CD14-positive monocyte (primary cell): ENCODE results near the gene DYNC1H1. TPM values are rescaled to one million over a fixed set of nuclear protein-coding genes. Genes with fewer than 3 reads are reported as not detected.
A peak's percentile ranks its signal among the peaks of the same experiment; 100 is the strongest.

ENCODE experiments used
- DNase-seq, 3 donors: peaks; one replicate each; pipeline ENCODE4 v3.0.0-alpha.2; 2011 to 2022
- H2AFZ ChIP-seq: 2 replicates; pipeline ENCODE4 v1.6.0; 2012; ENCODE audit warnings: mild to moderate bottlenecking, low read depth, low read length, inconsistent platforms; ENCODE audit not compliant: insufficient read depth, poor library complexity, severe bottlenecking
- H3K27ac ChIP-seq, 2 donors: 1 replicate in 1 of 2; 2 replicates in 1 of 2; pipeline ENCODE4 v1.5.1; 2012 to 2013; ENCODE audit warnings: low read length in 2 of 2, control low read depth in 1 of 2, inconsistent platforms in 1 of 2, low read depth in 1 of 2, mild to moderate bottlenecking in 1 of 2
- H3K27me3 ChIP-seq, 2 donors: one replicate each; pipeline versions ENCODE4 v1.6.0 to v1.6.1; 2011 to 2013; ENCODE audit warnings: low read length in 2 of 2; ENCODE audit not compliant: control insufficient read depth in 2 of 2, insufficient read depth in 2 of 2
- H3K36me3 ChIP-seq, 2 donors: replicated peaks in 1 of 2; 1 replicate in 1 of 2; 2 replicates in 1 of 2; pipeline versions ENCODE4 v1.5.1 to v1.6.1; 2012 to 2013; ENCODE audit warnings: low read length in 2 of 2, control low read depth in 1 of 2, inconsistent platforms in 1 of 2, mild to moderate bottlenecking in 1 of 2; ENCODE audit not compliant: insufficient read depth in 2 of 2, control insufficient read depth in 1 of 2
- H3K4me1 ChIP-seq, 2 donors: 1 replicate in 1 of 2; 2 replicates in 1 of 2; pipeline versions ENCODE4 v1.5.1 to v1.6.1; 2012 to 2013; ENCODE audit warnings: low read length in 2 of 2, control low read depth in 1 of 2, inconsistent platforms in 1 of 2, mild to moderate bottlenecking in 1 of 2, moderate library complexity in 1 of 2; ENCODE audit not compliant: insufficient read depth in 2 of 2, control insufficient read depth in 1 of 2
- H3K4me2 ChIP-seq: replicated peaks from 2 replicates; pipeline ENCODE3; 2012; ENCODE audit warnings: low read length, moderate library complexity, mild to moderate bottlenecking; ENCODE audit not compliant: poor library complexity, severe bottlenecking; ENCODE audit errors: extremely low read depth
- H3K4me3 ChIP-seq, 3 experiments: fragments of 200-600 bp in 1 of 3; sonication (generic) in 1 of 3; replicated peaks in 1 of 3; 1 replicate in 2 of 3; 2 replicates in 1 of 3; pipeline ENCODE4 v1.5.1; 2011 to 2013; ENCODE audit warnings: low read length in 3 of 3, mild to moderate bottlenecking in 3 of 3, control low read depth in 2 of 3, low read depth in 2 of 3, inconsistent platforms in 1 of 3, moderate library complexity in 1 of 3
- H3K79me2 ChIP-seq: 2 replicates; pipeline ENCODE4 v1.6.0; 2012; ENCODE audit warnings: mild to moderate bottlenecking, control low read depth, inconsistent platforms, low read length, moderate library complexity; ENCODE audit not compliant: insufficient read depth
- H3K9ac ChIP-seq: 2 replicates; pipeline ENCODE4 v1.6.0; 2017; ENCODE audit warnings: low read length, mild to moderate bottlenecking; ENCODE audit not compliant: insufficient read depth, poor library complexity, severe bottlenecking
- H3K9me3 ChIP-seq, 2 donors: replicated peaks in 1 of 2; 1 replicate in 1 of 2; 2 replicates in 1 of 2; pipeline versions ENCODE4 v1.5.1 to v1.6.1; 2012 to 2013; ENCODE audit warnings: low read length in 2 of 2, control low read depth in 1 of 2; ENCODE audit not compliant: control insufficient read depth in 1 of 2, insufficient read depth in 1 of 2
- H4K20me1 ChIP-seq: 2 replicates; pipeline ENCODE4 v1.6.0; 2012; ENCODE audit warnings: mild to moderate bottlenecking, low read length, control low read depth, moderate library complexity; ENCODE audit not compliant: insufficient read depth
- H3K27ac Mint-ChIP-seq, 7 donors: one replicate each; pipeline ENCODE4 v1.8.0; 2020; ENCODE audit warnings: mild to moderate bottlenecking in 7 of 7, mixed read lengths in 7 of 7, moderate library complexity in 6 of 7, inconsistent platforms in 2 of 7
- H3K27me3 Mint-ChIP-seq, 3 donors: one replicate each; pipeline ENCODE4 v1.8.0; 2021 to 2022; ENCODE audit warnings: low read depth in 3 of 3, mild to moderate bottlenecking in 3 of 3, mixed read lengths in 3 of 3, moderate library complexity in 3 of 3, inconsistent platforms in 1 of 3
- H3K36me3 Mint-ChIP-seq, 2 donors: one replicate each; pipeline ENCODE4 v1.8.0; 2020; ENCODE audit warnings: mixed read lengths in 2 of 2, inconsistent platforms in 1 of 2, mild to moderate bottlenecking in 1 of 2
- H3K4me1 Mint-ChIP-seq: one replicate; pipeline ENCODE4 v1.8.0; 2020; ENCODE audit warnings: mild to moderate bottlenecking, mixed read lengths
- H3K4me3 Mint-ChIP-seq, 2 donors: one replicate each; pipeline ENCODE4 v1.8.0; 2020; ENCODE audit warnings: mild to moderate bottlenecking in 2 of 2, mixed read lengths in 2 of 2, moderate library complexity in 1 of 2
- H3K9me3 Mint-ChIP-seq, 7 donors: one replicate each; pipeline ENCODE4 v1.8.0; 2020 to 2022; ENCODE audit warnings: mixed read lengths in 7 of 7, mild to moderate bottlenecking in 6 of 7, moderate library complexity in 6 of 7, inconsistent platforms in 2 of 7
- CTCF ChIP-seq: fragments of 200-600 bp; IDR thresholded peaks from one replicate; pipeline ENCODE4 v1.8.0; 2022; ENCODE audit warnings: antibody characterized with exemption, mild to moderate bottlenecking
- WGBS: methylation state at CpG from one replicate; pipeline ENCODE4 v1.1.5; 2013; ENCODE audit warnings: missing lambda C conversion rate; ENCODE audit not compliant: insufficient coverage; 5-methylcytosine and 5-hydroxymethylcytosine counted together
- intact Hi-C, 2 donors: fragments of 100-400 bp; cut with micrococcal nuclease; formaldehyde crosslinking; loops; one replicate each; pipeline versions ENCODE4 v1.15.0 to v1.15.1; 2023
- polyA plus RNA-seq, 3 donors: library from polyadenylated mRNA; depleted of rRNA in 1 of 3; unstranded in 2 of 3; stranded (reverse) in 1 of 3; fragments of 300-500 nt in 2 of 3; fragments of >200 nt in 1 of 3; fragmentation: Illumina TruSeq in 2 of 3; gene quantifications; 1 replicate in 2 of 3; 2 replicates in 1 of 3; pipeline ENCODE4 v1.2.3, GENCODE V29; 2012 to 2021

Gene DYNC1H1
- polyA plus RNA-seq, 3 donors: 14.7 to 87.3 (median 23.6) TPM

- H3K27ac ChIP-seq: peak overlapping the region in 1 of 2 donors; percentile 83
- DNase-seq: peak; percentile 93 to 98 (median 97)
- H3K36me3 ChIP-seq: peaks cover 13 to 49% of the 10 kb centered on the region in 2 donors
- H2AFZ ChIP-seq: no peak overlapping the region
- no peaks in the 10 kb centered on the region for H3K9me3 ChIP-seq
- peaks cover 91% of the 10 kb centered on the region for H3K79me2 ChIP-seq
- peak overlapping the region; percentile 7 to 69 for H3K4me3 Mint-ChIP-seq
- H3K4me1 ChIP-seq: peaks cover 22 to 27% of the 10 kb centered on the region in 2 donors
- peaks cover 0 to 2% (median 0%) of the 10 kb centered on the region in 3 donors for H3K27me3 Mint-ChIP-seq
- 13% methylated on average over 1 of the region's 10 CpGs for WGBS
- no peaks in the 10 kb centered on the region for H3K9me3 Mint-ChIP-seq
- H3K36me3 Mint-ChIP-seq: peaks cover 29 to 47% of the 10 kb centered on the region in 2 donors
- no peaks in the 10 kb centered on the region for H3K27me3 ChIP-seq
- H4K20me1 ChIP-seq: peaks cover 98% of the 10 kb centered on the region
- H3K27ac Mint-ChIP-seq: peak overlapping the region; percentile 80 to 94 (median 87)
- peaks cover 40% of the 10 kb centered on the region for H3K4me1 Mint-ChIP-seq
- intact Hi-C loops: no loop called here
- H3K9ac ChIP-seq: no peak overlapping the region
- peak overlapping the region; percentile 39 for H3K4me2 ChIP-seq
- peak overlapping the region in 1 of 3 experiments; percentile 16 for H3K4me3 ChIP-seq
- no peak for TF ChIP-seq CTCF
These were observed 7.9 kb downstream of the DYNC1H1 start for GRCh38 chr14:101972126-101972866.

- WGBS: 70% methylated on average over 2 of the region's 7 CpGs
These were observed 9.0 kb downstream of the DYNC1H1 start for GRCh38 chr14:101973356-101973755.

More at GRCh38 chr14:101973356-101973755, 9.0 kb downstream of the DYNC1H1 start:
- H3K9me3 Mint-ChIP-seq: peaks cover 0 to 4% (median 0%) of the 10 kb centered on the region in 7 donors
- no peak for TF ChIP-seq CTCF
- Histone ChIP-seq H3K79me2 (peaks cover 91% of the 10 kb centered on the region), H3K4me1 (peaks cover 22 to 27% of the 10 kb centered on the region in 2 donors), H3K27ac (peak overlapping the region; percentile 44 to 83), H4K20me1 (peaks cover 98% of the 10 kb centered on the region), H2AFZ (no peak overlapping the region), H3K36me3 (peaks cover 20 to 53% of the 10 kb centered on the region in 2 donors), H3K27me3 (no peaks in the 10 kb centered on the region), H3K4me3 (no peak overlapping the region), H3K9ac (no peak overlapping the region), H3K4me2 (no peak overlapping the region), H3K9me3 (no peaks in the 10 kb centered on the region)
- peak overlapping the region; percentile 80 to 94 (median 87) for H3K27ac Mint-ChIP-seq
- H3K4me3 Mint-ChIP-seq: no peak overlapping the region
- H3K4me1 Mint-ChIP-seq: peaks cover 32% of the 10 kb centered on the region
- intact Hi-C loops: no loop called here
- peaks cover 0 to 2% (median 0%) of the 10 kb centered on the region in 3 donors for H3K27me3 Mint-ChIP-seq
- DNase-seq: peak; percentile 29 to 65 (median 30)
- H3K36me3 Mint-ChIP-seq: peaks cover 32 to 52% of the 10 kb centered on the region in 2 donors
